ENCODE measurements around the gene PALLD. TPM values are rescaled to one million over a fixed set of nuclear protein-coding genes. Genes with fewer than 3 reads are reported as not detected.

The PALLD gene
- total RNA-seq, 1 experiment from 2014 or later: 166 TPM

GRCh38 chr4:168791376-168791775 lies 294.5 kb downstream of the PALLD start:
- H3K4me1 ChIP-seq (ENCODE audit: control insufficient read depth in 1 of 2, insufficient read depth in 2 of 2, low read length in 2 of 2): peaks cover 14 to 22% of the 10 kb centered on the region in 2 experiments
- no peak for DNase-seq (ENCODE audit: low read depth, low spot score)
- no peak overlapping the region for H3K4me3 ChIP-seq (replicated peaks in 1 of 2; ENCODE audit: low read depth in 1 of 2, low read length in 2 of 2)
- no peaks in the 10 kb centered on the region for H3K79me2 ChIP-seq (ENCODE audit: insufficient read depth, low read length)
- no peaks in the 10 kb centered on the region for H3K27me3 ChIP-seq (ENCODE audit: insufficient read depth, low read length)
- no peaks in the 10 kb centered on the region for H3K9me2 ChIP-seq (ENCODE audit: insufficient read depth)
- no peak overlapping the region for H2AFZ ChIP-seq (ENCODE audit: low read depth, low read length, poor library complexity, severe bottlenecking)
- H3K36me3 ChIP-seq (ENCODE audit: control insufficient read depth in 1 of 2, insufficient read depth in 2 of 2, low read length in 2 of 2): no peaks in the 10 kb centered on the region
- no peaks in the 10 kb centered on the region for H4K20me1 ChIP-seq (ENCODE audit: insufficient read depth)
- TF ChIP-seq RAD21 (IDR thresholded peaks at IDR 0.05; ENCODE audit: low read depth) (no peak), CTCF (IDR thresholded peaks at IDR 0.05 in 2 of 3, conservative IDR thresholded peaks at IDR 0.05 in 1 of 3; ENCODE audit: borderline replicate concordance in 1 of 3, insufficient read depth in 1 of 3, low read depth in 2 of 3, low read length in 2 of 3) (no peak), CBX3 (IDR thresholded peaks at IDR 0.05; ENCODE audit: low read depth) (no peak)
- ChIA-PET RAD21 (ENCODE audit: low non-redundant PET in 1 of 2, low total read pairs in 2 of 2, uncharacterized antibody in 2 of 2, unreplicated experiment in 2 of 2) (no interaction called here), CTCF (no interaction called here), POLR2A (no interaction called here)
- no peak overlapping the region for H3K27ac ChIP-seq (ENCODE audit: low read depth, low read length)
- H3K4me2 ChIP-seq (ENCODE audit: low read length): no peak overlapping the region
- ATAC-seq: no peak
- no TSS peak for BruUV-seq (replicated peaks)
- H3K9me3 ChIP-seq (ENCODE audit: control insufficient read depth in 1 of 2, insufficient read depth in 1 of 2, low read depth in 1 of 2, low read length in 2 of 2): no peaks in the 10 kb centered on the region
- no peak overlapping the region for H3K9ac ChIP-seq (ENCODE audit: low read length)
- intact Hi-C loops (cut with micrococcal nuclease): no loop called here

GRCh38 chr4:168793542-168793941 lies 296.7 kb downstream of the PALLD start:
- no peak overlapping the region for H3K27ac ChIP-seq (ENCODE audit: low read depth, low read length)
- no TSS peak for BruUV-seq (replicated peaks)
- H3K4me2 ChIP-seq (ENCODE audit: low read length): no peak overlapping the region
- intact Hi-C loops (cut with micrococcal nuclease): no loop called here
- no peaks in the 10 kb centered on the region for H3K9me3 ChIP-seq (ENCODE audit: control insufficient read depth in 1 of 2, insufficient read depth in 1 of 2, low read depth in 1 of 2, low read length in 2 of 2)
- H3K27me3 ChIP-seq (ENCODE audit: insufficient read depth, low read length): no peaks in the 10 kb centered on the region
- H3K4me1 ChIP-seq (ENCODE audit: control insufficient read depth in 1 of 2, insufficient read depth in 2 of 2, low read length in 2 of 2): peaks cover 26 to 40% of the 10 kb centered on the region in 2 experiments
- no peaks in the 10 kb centered on the region for H3K79me2 ChIP-seq (ENCODE audit: insufficient read depth, low read length)
- H3K36me3 ChIP-seq (ENCODE audit: control insufficient read depth in 1 of 2, insufficient read depth in 2 of 2, low read length in 2 of 2): no peaks in the 10 kb centered on the region
- no peak overlapping the region for H2AFZ ChIP-seq (ENCODE audit: low read depth, low read length, poor library complexity, severe bottlenecking)
- TF ChIP-seq JUND (IDR thresholded peaks at IDR 0.05) (no peak), POLR2A (IDR thresholded peaks at IDR 0.05; ENCODE audit: borderline replicate concordance, extremely low read depth, insufficient read depth, insufficient read length) (no peak), ELF1 (IDR thresholded peaks at IDR 0.05; ENCODE audit: borderline replicate concordance, low read depth) (no peak), FOSL1 (IDR thresholded peaks at IDR 0.05; ENCODE audit: low read depth) (no peak), YY1 (IDR thresholded peaks at IDR 0.05; ENCODE audit: extremely low read depth, insufficient replicate concordance, low read depth, low read length) (no peak), ZNF274 (IDR thresholded peaks at IDR 0.05; ENCODE audit: low read depth, low read length) (no peak)
- H3K9ac ChIP-seq (ENCODE audit: low read length): no peak overlapping the region
- ChIA-PET POLR2A (no interaction called here), CTCF (no interaction called here), RAD21 (ENCODE audit: low non-redundant PET in 1 of 2, low total read pairs in 2 of 2, uncharacterized antibody in 2 of 2, unreplicated experiment in 2 of 2) (no interaction called here)
- no peaks in the 10 kb centered on the region for H3K9me2 ChIP-seq (ENCODE audit: insufficient read depth)
- DNase-seq (ENCODE audit: low read depth, low spot score) (no peak), ATAC-seq (no peak)
- H4K20me1 ChIP-seq (ENCODE audit: insufficient read depth): no peaks in the 10 kb centered on the region
- H3K4me3 ChIP-seq (replicated peaks in 1 of 2; ENCODE audit: low read depth in 1 of 2, low read length in 2 of 2): no peak overlapping the region
